Thyroid gland (tissue), 4 donors: ENCODE measurements around the gene CERS2. TPM values are rescaled to one million over a fixed set of nuclear protein-coding genes. Genes with fewer than 3 reads are reported as not detected.

ENCODE experiments used
- DNase-seq, 2 donors: peaks; one replicate each; pipeline ENCODE4 v3.0.0-alpha.2; 2019
- H3K27ac ChIP-seq, 3 donors: fragments of 200-600 bp; sonication (generic); 1 replicate in 2 of 3; 2 replicates in 1 of 3; pipeline ENCODE4 v1.5.1; 2016 to 2019; ENCODE audit warnings: mild to moderate bottlenecking in 1 of 3, moderate library complexity in 1 of 3
- H3K27me3 ChIP-seq: fragments of 200-600 bp; sonication (generic); one replicate; pipeline ENCODE4 v1.5.1; 2019
- H3K36me3 ChIP-seq, 2 donors: fragments of 200-600 bp; sonication (generic); one replicate each; pipeline ENCODE4 v1.5.1; 2016 to 2019
- H3K4me1 ChIP-seq, 2 donors: fragments of 200-600 bp; sonication (generic); one replicate each; pipeline ENCODE4 v1.5.1; 2017 to 2019
- H3K4me3 ChIP-seq, 3 donors: fragments of 200-600 bp; sonication (generic); replicated peaks in 1 of 3; 1 replicate in 2 of 3; 2 replicates in 1 of 3; pipeline ENCODE4 v1.5.1; 2016; ENCODE audit warnings: mild to moderate bottlenecking in 1 of 3
- H3K9me3 ChIP-seq: fragments of 200-600 bp; sonication (generic); one replicate; pipeline ENCODE4 v1.5.1; 2017
- CTCF ChIP-seq, 6 experiments: fragments of 200-600 bp in 3 of 6; fragments of 450-650 bp in 3 of 6; sonication (generic) in 3 of 6; IDR thresholded peaks; one replicate each; pipeline ENCODE4 v1.5.1; 2016 to 2019; ENCODE audit warnings: antibody characterized with exemption in 6 of 6, mild to moderate bottlenecking in 2 of 6, inconsistent platforms in 1 of 6, moderate library complexity in 1 of 6
- POLR2A ChIP-seq, 2 donors: fragments of 450-650 bp; IDR thresholded peaks; one replicate each; pipeline ENCODE4 v1.6.1; 2017; ENCODE audit warnings: antibody characterized with exemption in 2 of 2, mild to moderate bottlenecking in 2 of 2, moderate library complexity in 1 of 2
- WGBS, 2 donors: methylation state at CpG; one replicate each; pipeline ENCODE4 v1.1.5; 2017; 5-methylcytosine and 5-hydroxymethylcytosine counted together
- intact Hi-C: fragments of 100-400 bp; cut with DNase I; formaldehyde crosslinking; loops from one replicate; pipeline ENCODE4 v1.15.1; 2023
- total RNA-seq, 4 donors: library from RNA; depleted of rRNA; stranded (reverse); fragments of >200 nt; gene quantifications; one replicate each; pipeline ENCODE4 v1.2.3, GENCODE V29; 2016

The CERS2 gene
- total RNA-seq, 4 donors from 2014 or later: 158 to 183 (median 171) TPM

- TF ChIP-seq POLR2A (IDR thresholded peaks at IDR 0.05): no peak
- no peak for TF ChIP-seq CTCF (IDR thresholded peaks at IDR 0.05)
- intact Hi-C loops: no loop called here
- Histone ChIP-seq H3K9me3 (no peaks in the 10 kb centered on the region), H3K36me3 (peaks cover 86 to 97% of the 10 kb centered on the region in 2 donors), H3K4me1 (no peaks in the 10 kb centered on the region), H3K4me3 (no peak overlapping the region), H3K27ac (no peak overlapping the region), H3K27me3 (no peaks in the 10 kb centered on the region)
- WGBS, 2 donors: 87 to 89% methylated on average over 10 of the region's 10 CpGs
- no peak for DNase-seq
Measured at GRCh38 chr1:150963321-150964163, 11.1 kb downstream of the CERS2 start.

- intact Hi-C loops: no loop called here
- no peak overlapping the region for H3K4me3 ChIP-seq
Measured at GRCh38 chr1:150961756-150962155, 12.9 kb downstream of the CERS2 start.

DNA sequence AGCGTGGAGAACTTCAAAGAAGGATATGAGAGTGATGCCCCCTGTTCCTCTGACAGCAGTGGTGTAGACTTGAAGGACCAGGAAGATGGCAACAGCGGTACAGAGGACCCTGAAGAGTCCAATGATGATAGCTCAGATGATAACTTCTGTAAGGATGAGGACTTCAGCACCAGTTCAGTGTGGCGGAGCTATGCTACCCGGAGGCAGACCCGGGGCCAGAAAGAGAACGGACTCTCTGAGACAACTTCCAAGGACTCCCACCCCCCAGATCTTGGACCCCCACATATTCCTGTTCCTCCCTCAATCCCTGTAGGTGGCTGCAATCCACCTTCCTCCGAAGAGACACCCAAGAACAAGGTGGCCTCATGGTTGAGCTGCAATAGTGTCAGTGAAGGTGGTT, 14.0 kb downstream of the CERS2 start:
- Histone ChIP-seq H3K27ac (no peak overlapping the region), H3K27me3 (no peaks in the 10 kb centered on the region), H3K4me3 (no peak overlapping the region), H3K36me3 (peaks cover 58 to 74% of the 10 kb centered on the region in 2 donors), H3K9me3 (no peaks in the 10 kb centered on the region), H3K4me1 (no peaks in the 10 kb centered on the region)
- 96 to 98% methylated on average over 7 of the region's 7 CpGs for WGBS, 2 donors
- no peak for DNase-seq
- no peak for TF ChIP-seq POLR2A (IDR thresholded peaks at IDR 0.05)
- intact Hi-C loops: no loop called here

More at GRCh38 chr1:150961756-150962155, 12.9 kb downstream of the CERS2 start:
- Histone ChIP-seq H3K27me3 (no peaks in the 10 kb centered on the region), H3K27ac (no peak overlapping the region), H3K9me3 (no peaks in the 10 kb centered on the region), H3K4me1 (no peaks in the 10 kb centered on the region), H3K36me3 (peaks cover 68 to 84% of the 10 kb centered on the region in 2 donors)
- DNase-seq: no peak
- WGBS, 2 donors: 72 to 78% methylated on average over 4 of the region's 4 CpGs
- TF ChIP-seq POLR2A (IDR thresholded peaks at IDR 0.05): no peak
- TF ChIP-seq CTCF (IDR thresholded peaks at IDR 0.05): no peak

- WGBS, 2 donors: 97 to 99% methylated on average over 11 of the region's 11 CpGs
- H3K4me3 ChIP-seq: no peak overlapping the region
- no peaks in the 10 kb centered on the region for H3K4me1 ChIP-seq
- TF ChIP-seq POLR2A (IDR thresholded peaks at IDR 0.05) (no peak), CTCF (IDR thresholded peaks at IDR 0.05) (no peak)
- no peak overlapping the region for H3K27ac ChIP-seq
- intact Hi-C loops: no loop called here
- H3K27me3 ChIP-seq: no peaks in the 10 kb centered on the region
- no peak for DNase-seq
- no peaks in the 10 kb centered on the region for H3K9me3 ChIP-seq
- peaks cover 52 to 61% of the 10 kb centered on the region in 2 donors for H3K36me3 ChIP-seq
Measured at GRCh38 chr1:150957666-150958065, 17.0 kb downstream of the CERS2 start.

GRCh38 chr1:150955280-150955679, 19.4 kb downstream of the CERS2 start:
- TF ChIP-seq CTCF (IDR thresholded peaks at IDR 0.05): no peak
- H3K4me3 ChIP-seq: no peak overlapping the region
- no peaks in the 10 kb centered on the region for H3K27me3 ChIP-seq
- H3K27ac ChIP-seq: no peak overlapping the region
- H3K9me3 ChIP-seq: no peaks in the 10 kb centered on the region
- H3K4me1 ChIP-seq: no peaks in the 10 kb centered on the region
- intact Hi-C loops: no loop called here
- no peak for DNase-seq
- peaks cover 49 to 55% of the 10 kb centered on the region in 2 donors for H3K36me3 ChIP-seq
